ENCODE results near the gene PDE4B. TPM values are rescaled to one million over a fixed set of nuclear protein-coding genes. Genes with fewer than 3 reads are reported as not detected.

PDE4B gene
- polyA plus RNA-seq, 2 of the 4 experiments (the other 2 are of a cell fraction), result 20.2 to 56.8 TPM

DNA sequence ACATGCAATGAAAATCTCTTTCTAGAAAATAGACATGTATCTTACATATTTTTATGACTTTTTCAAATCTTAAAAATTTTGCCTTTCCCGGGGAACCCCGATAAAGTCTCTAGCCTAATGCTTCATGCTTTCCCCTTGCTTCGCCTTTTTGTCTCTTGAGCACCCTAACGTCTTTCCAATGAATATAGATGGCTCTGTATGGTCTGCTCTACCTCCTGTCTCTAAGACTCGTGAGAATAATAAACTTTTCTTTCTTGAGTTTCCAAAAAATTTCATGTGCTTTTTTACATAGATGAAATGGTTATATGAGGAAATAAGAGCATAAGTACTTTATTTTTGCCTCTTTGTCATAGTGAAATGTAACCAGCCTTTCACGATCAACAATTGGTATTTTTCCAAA lies 202.6 kb downstream of the PDE4B start:
- FAIRE-seq, result no peak
- no peak for ATAC-seq
- ChIA-PET POLR2A (no interaction called here), CTCF (interaction anchor here (0.9 kb wide), 1 partner anchor 9 kb away, joined by 3 read pairs; no protein-coding TSS in a partner anchor)
- peaks cover 60% of the 10 kb centered on the region for H3K4me1 ChIP-seq
- no peak for TF ChIP-seq USF2 (IDR thresholded peaks at IDR 0.05)
- TF ChIP-seq, protein P1, sequence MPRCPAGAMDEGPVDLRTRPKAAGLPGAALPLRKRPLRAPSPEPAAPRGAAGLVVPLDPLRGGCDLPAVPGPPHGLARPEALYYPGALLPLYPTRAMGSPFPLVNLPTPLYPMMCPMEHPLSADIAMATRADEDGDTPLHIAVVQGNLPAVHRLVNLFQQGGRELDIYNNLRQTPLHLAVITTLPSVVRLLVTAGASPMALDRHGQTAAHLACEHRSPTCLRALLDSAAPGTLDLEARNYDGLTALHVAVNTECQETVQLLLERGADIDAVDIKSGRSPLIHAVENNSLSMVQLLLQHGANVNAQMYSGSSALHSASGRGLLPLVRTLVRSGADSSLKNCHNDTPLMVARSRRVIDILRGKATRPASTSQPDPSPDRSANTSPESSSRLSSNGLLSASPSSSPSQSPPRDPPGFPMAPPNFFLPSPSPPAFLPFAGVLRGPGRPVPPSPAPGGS (IDR thresholded peaks at IDR 0.05), result no peak
- TF ChIP-seq RAD21 (conservative IDR thresholded peaks at IDR 0.05 in 1 of 2, IDR thresholded peaks at IDR 0.05 in 1 of 2), result no peak
- TF ChIP-seq, protein P2, sequence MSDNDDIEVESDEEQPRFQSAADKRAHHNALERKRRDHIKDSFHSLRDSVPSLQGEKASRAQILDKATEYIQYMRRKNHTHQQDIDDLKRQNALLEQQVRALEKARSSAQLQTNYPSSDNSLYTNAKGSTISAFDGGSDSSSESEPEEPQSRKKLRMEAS (IDR thresholded peaks at IDR 0.05), result no peak
- TF ChIP-seq SMC3 (IDR thresholded peaks at IDR 0.05), result no peak
- no peak for TF ChIP-seq REST (IDR thresholded peaks at IDR 0.05)
- TF ChIP-seq EHF (CRISPR knock-in tag; IDR thresholded peaks at IDR 0.05), result no peak
- no peak for TF ChIP-seq POLR2AphosphoS2 (conservative IDR thresholded peaks at IDR 0.05; ENCODE audit: low read length)
- TF ChIP-seq ZFP36 (IDR thresholded peaks at IDR 0.05; ENCODE audit: borderline replicate concordance, partially characterized antibody), result no peak
- 28% methylated on average over 6 of the region's 6 CpGs for WGBS (ENCODE audit: missing lambda C conversion rate)
- no peaks in the 10 kb centered on the region for H3K9me3 ChIP-seq
- peak overlapping the region; percentile 78 to 86 for H3K27ac ChIP-seq
- peak overlapping the region; percentile 82 for H3K4me2 ChIP-seq
- DNase-seq (ENCODE audit: low read depth in 1 of 2, low spot score in 1 of 2), result no peak
- peak overlapping the region; percentile 72 for H3K4me3 ChIP-seq

- ATAC-seq (no peak), FAIRE-seq (no peak), DNase-seq (ENCODE audit: low read depth in 1 of 2, low spot score in 1 of 2) (no peak)
- TF ChIP-seq SMC3 (IDR thresholded peaks at IDR 0.05) (no peak), RARB (CRISPR knock-in tag; IDR thresholded peaks at IDR 0.05) (no peak), ATOH8 (CRISPR knock-in tag; IDR thresholded peaks at IDR 0.05; ENCODE audit: low read depth) (no peak), MAZ (IDR thresholded peaks at IDR 0.05; ENCODE audit: borderline replicate concordance, low read depth, low read length) (no peak), REST (IDR thresholded peaks at IDR 0.05) (no peak)
- TF ChIP-seq, protein P2 (IDR thresholded peaks at IDR 0.05), result no peak
- Histone ChIP-seq H3K9me3 (no peaks in the 10 kb centered on the region), H3K27ac (peak overlapping the region; percentile 78 to 86; a peak in 5 of 6 replicates), H3K4me3 (peak overlapping the region; percentile 72), H3K4me2 (peak overlapping the region; percentile 82), H3K4me1 (peaks cover 62% of the 10 kb centered on the region)
- CTCF ChIA-PET, result interaction anchor here (0.7 kb wide), 1 partner anchor 246 kb away, joined by 3 read pairs; no protein-coding TSS in a partner anchor
- POLR2A ChIA-PET, result no interaction called here
These were observed 203.2 kb downstream of the PDE4B start for GRCh38 chr1:65995928-65996327.

Data from A549 (cell line).